MM.1S (cell line): ENCODE data around the gene OR51G2.

Experiments
- CTCF ChIP-seq: fragments of 300-600 bp; sonication (generic); IDR thresholded peaks from 2 replicates; pipeline ENCODE4 v1.5.1; 2016; ENCODE audit warnings: antibody characterized with exemption, low read length, mixed read lengths
- EZH2 ChIP-seq: fragments of 300-600 bp; sonication (generic); optimal IDR thresholded peaks from 2 replicates; pipeline ENCODE3; 2017; ENCODE audit warnings: low read depth, mild to moderate bottlenecking, antibody characterized with exemption, low read length, mixed read lengths

GRCh38 chr11:4882543-4882942, 36.6 kb downstream of the OR51G2 start:
- TF ChIP-seq EZH2: no peak
- TF ChIP-seq CTCF: no peak
